AG08395 (cell line): ENCODE results near the gene C1orf87.

Source experiments
- DNase-seq: peaks from one replicate; pipeline ENCODE4 v3.0.0; 2012; ENCODE audit warnings: mixed read lengths, low spot score

C1orf87 gene

GRCh38 chr1:60073605-60074278, at the start of gene C1orf87:
Gene C1orf87, minus strand, starts transcription at chr1:60073770. Its CDS starts 1,127 bp downstream, at chr1:60072643.
- DNase-seq = no peak

- DNase-seq = peak; percentile 67
These were observed 44.5 kb upstream of the C1orf87 start for GRCh38 chr1:60118085-60118484.

- no peak for DNase-seq
These were observed 41.3 kb upstream of the C1orf87 start for GRCh38 chr1:60114745-60115318.

- no peak for DNase-seq
These were observed 40.0 kb upstream of the C1orf87 start for GRCh38 chr1:60113596-60113995.

- no peak for DNase-seq
These were observed 39.5 kb upstream of the C1orf87 start for GRCh38 chr1:60113028-60113427.

- DNase-seq = no peak
These were observed 38.1 kb upstream of the C1orf87 start for GRCh38 chr1:60111716-60112115.

GRCh38 chr1:60111118-60111517, 37.5 kb upstream of the C1orf87 start:
- DNase-seq = no peak

GRCh38 chr1:60108196-60108595, 34.6 kb upstream of the C1orf87 start:
- DNase-seq = no peak

- DNase-seq = no peak
These were observed 29.6 kb upstream of the C1orf87 start for GRCh38 chr1:60103186-60103585.

- no peak for DNase-seq
These were observed 28.9 kb upstream of the C1orf87 start for GRCh38 chr1:60102267-60103061.

GRCh38 chr1:60101516-60101915, 27.9 kb upstream of the C1orf87 start:
- DNase-seq = no peak

GRCh38 chr1:60091195-60091715, 17.7 kb upstream of the C1orf87 start:
- DNase-seq = no peak

- DNase-seq = no peak
These were observed 17.1 kb upstream of the C1orf87 start for GRCh38 chr1:60090655-60091054.

- DNase-seq = peak; percentile 19
These were observed 15.1 kb upstream of the C1orf87 start for GRCh38 chr1:60088620-60089155.

GRCh38 chr1:60087681-60088080, 14.1 kb upstream of the C1orf87 start:
- no peak for DNase-seq

GRCh38 chr1:60078182-60078581, 4.6 kb upstream of the C1orf87 start:
- DNase-seq = peak; percentile 56

GRCh38 chr1:60071296-60071695, 2.3 kb downstream of the C1orf87 start:
- DNase-seq = no peak

- no peak for DNase-seq
These were observed 3.9 kb downstream of the C1orf87 start for GRCh38 chr1:60069691-60070090.

GRCh38 chr1:60068393-60069045, 5.1 kb downstream of the C1orf87 start:
- DNase-seq = peak; percentile 64

- DNase-seq = no peak
These were observed 7.6 kb downstream of the C1orf87 start for GRCh38 chr1:60066001-60066400.

GRCh38 chr1:60065199-60065598, 8.4 kb downstream of the C1orf87 start:
- DNase-seq = no peak

- DNase-seq = no peak
These were observed 10.0 kb downstream of the C1orf87 start for GRCh38 chr1:60063561-60063960.
